SK-N-SH treated with all-trans-retinoic acid at 6 μM for 48 hours (cell line): Measurements from ENCODE around the gene TNKS2.
"Not testable (repeated sequence)": the region's sequence is repeated elsewhere in the genome, so short reads cannot be mapped to it uniquely, and the experiment has no call there.

Experiments used
- ARNTL ChIP-seq: fragments of 450-650 bp; formaldehyde crosslinking; IDR thresholded peaks from 2 replicates; pipeline ENCODE4 v1.5.0; 2020; ENCODE audit warnings: low read depth, mild to moderate bottlenecking, moderate library complexity, borderline replicate concordance
- ESRRG ChIP-seq: fragments of 250-450 bp; sonication (Bioruptor Pico); IDR thresholded peaks from 2 replicates; pipeline ENCODE4 v1.6.1; 2021; ENCODE audit warnings: mild to moderate bottlenecking
- GLIS3 ChIP-seq: fragments of 250-450 bp; sonication (Bioruptor Pico); IDR thresholded peaks from 2 replicates; pipeline ENCODE4 v1.5.0; 2020; ENCODE audit warnings: mild to moderate bottlenecking, moderate library complexity
- OSR1 ChIP-seq: fragments of 250-450 bp; sonication (Bioruptor Pico); IDR thresholded peaks from 2 replicates; pipeline ENCODE4 v1.8.0; 2022; ENCODE audit warnings: moderate library complexity, mild to moderate bottlenecking, inconsistent platforms
- RARB ChIP-seq: fragments of 250-450 bp; sonication (Bioruptor Pico); IDR thresholded peaks from 2 replicates; pipeline ENCODE4 v1.8.0; 2021; ENCODE audit warnings: mild to moderate bottlenecking, moderate library complexity
- ZFP3 ChIP-seq: fragments of 250-450 bp; sonication (Bioruptor Pico); IDR thresholded peaks from 2 replicates; pipeline ENCODE4 v1.5.0; 2020; ENCODE audit warnings: mild to moderate bottlenecking, moderate library complexity
- ZNF565 ChIP-seq: fragments of 450-650 bp; formaldehyde crosslinking; conservative IDR thresholded peaks from 2 replicates; pipeline ENCODE4 v1.5.0; 2020; ENCODE audit warnings: low read depth, mild to moderate bottlenecking, moderate library complexity
- ZNF70 ChIP-seq: fragments of 450-650 bp; formaldehyde crosslinking; IDR thresholded peaks from 2 replicates; pipeline ENCODE4 v1.5.0; 2020; ENCODE audit warnings: mild to moderate bottlenecking, moderate library complexity
- TF ChIP-seq, protein P1 (sequence below): fragments of 250-450 bp; sonication (Bioruptor Pico); IDR thresholded peaks from 2 replicates; pipeline ENCODE4 v1.8.0; 2021; ENCODE audit warnings: low read depth, mild to moderate bottlenecking, moderate library complexity, borderline replicate concordance
- TF ChIP-seq, protein P2 (sequence below): fragments of 250-450 bp; sonication (Bioruptor Pico); IDR thresholded peaks from 2 replicates; pipeline ENCODE4 v1.5.1; 2021; ENCODE audit warnings: mild to moderate bottlenecking, moderate library complexity
- TF ChIP-seq, protein P3 (sequence below): fragments of 250-450 bp; sonication (Bioruptor Pico); IDR thresholded peaks from 2 replicates; pipeline ENCODE4 v1.8.0; 2020; ENCODE audit warnings: mild to moderate bottlenecking, moderate library complexity, borderline replicate concordance

DNA sequence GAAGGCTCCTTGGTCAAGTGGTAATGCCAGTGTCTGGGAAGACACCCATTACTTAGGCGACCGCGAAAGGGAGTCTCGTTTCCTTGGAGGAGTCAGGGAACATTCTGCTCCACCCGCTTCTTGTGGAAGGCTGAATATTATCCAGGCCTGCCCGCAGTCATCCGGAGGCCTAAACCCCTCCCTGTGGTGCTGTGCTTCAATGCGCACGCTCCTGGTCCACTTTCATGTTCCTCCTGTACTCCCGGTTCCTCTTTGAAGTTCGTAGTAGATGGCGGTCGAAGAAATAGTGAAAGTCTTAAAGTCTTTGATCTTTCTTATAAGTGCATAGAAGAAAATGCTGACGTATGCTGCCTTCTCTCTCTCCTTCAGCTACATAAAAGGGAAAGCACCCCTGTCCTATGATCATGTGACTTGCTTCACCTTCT, 96.0 kb downstream of the TNKS2 start:
- not testable (repeated sequence) for TF ChIP-seq ZNF565 (CRISPR knock-in tag); RARB (CRISPR knock-in tag); ESRRG (CRISPR knock-in tag); ARNTL; OSR1; GLIS3 (CRISPR knock-in tag); ZFP3 (CRISPR knock-in tag); ZNF70 (CRISPR knock-in tag)
- TF ChIP-seq, protein P1, sequence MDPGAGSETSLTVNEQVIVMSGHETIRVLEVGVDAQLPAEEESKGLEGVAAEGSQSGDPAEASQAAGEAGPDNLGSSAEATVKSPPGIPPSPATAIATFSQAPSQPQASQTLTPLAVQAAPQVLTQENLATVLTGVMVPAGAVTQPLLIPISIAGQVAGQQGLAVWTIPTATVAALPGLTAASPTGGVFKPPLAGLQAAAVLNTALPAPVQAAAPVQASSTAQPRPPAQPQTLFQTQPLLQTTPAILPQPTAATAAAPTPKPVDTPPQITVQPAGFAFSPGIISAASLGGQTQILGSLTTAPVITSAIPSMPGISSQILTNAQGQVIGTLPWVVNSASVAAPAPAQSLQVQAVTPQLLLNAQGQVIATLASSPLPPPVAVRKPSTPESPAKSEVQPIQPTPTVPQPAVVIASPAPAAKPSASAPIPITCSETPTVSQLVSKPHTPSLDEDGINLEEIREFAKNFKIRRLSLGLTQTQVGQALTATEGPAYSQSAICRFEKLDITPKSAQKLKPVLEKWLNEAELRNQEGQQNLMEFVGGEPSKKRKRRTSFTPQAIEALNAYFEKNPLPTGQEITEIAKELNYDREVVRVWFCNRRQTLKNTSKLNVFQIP (CRISPR knock-in tag) = not testable (repeated sequence)
- TF ChIP-seq, protein P2, sequence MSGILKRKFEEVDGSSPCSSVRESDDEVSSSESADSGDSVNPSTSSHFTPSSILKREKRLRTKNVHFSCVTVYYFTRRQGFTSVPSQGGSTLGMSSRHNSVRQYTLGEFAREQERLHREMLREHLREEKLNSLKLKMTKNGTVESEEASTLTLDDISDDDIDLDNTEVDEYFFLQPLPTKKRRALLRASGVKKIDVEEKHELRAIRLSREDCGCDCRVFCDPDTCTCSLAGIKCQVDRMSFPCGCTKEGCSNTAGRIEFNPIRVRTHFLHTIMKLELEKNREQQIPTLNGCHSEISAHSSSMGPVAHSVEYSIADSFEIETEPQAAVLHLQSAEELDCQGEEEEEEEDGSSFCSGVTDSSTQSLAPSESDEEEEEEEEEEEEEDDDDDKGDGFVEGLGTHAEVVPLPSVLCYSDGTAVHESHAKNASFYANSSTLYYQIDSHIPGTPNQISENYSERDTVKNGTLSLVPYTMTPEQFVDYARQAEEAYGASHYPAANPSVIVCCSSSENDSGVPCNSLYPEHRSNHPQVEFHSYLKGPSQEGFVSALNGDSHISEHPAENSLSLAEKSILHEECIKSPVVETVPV (CRISPR knock-in tag) = not testable (repeated sequence)
- TF ChIP-seq, protein P3, sequence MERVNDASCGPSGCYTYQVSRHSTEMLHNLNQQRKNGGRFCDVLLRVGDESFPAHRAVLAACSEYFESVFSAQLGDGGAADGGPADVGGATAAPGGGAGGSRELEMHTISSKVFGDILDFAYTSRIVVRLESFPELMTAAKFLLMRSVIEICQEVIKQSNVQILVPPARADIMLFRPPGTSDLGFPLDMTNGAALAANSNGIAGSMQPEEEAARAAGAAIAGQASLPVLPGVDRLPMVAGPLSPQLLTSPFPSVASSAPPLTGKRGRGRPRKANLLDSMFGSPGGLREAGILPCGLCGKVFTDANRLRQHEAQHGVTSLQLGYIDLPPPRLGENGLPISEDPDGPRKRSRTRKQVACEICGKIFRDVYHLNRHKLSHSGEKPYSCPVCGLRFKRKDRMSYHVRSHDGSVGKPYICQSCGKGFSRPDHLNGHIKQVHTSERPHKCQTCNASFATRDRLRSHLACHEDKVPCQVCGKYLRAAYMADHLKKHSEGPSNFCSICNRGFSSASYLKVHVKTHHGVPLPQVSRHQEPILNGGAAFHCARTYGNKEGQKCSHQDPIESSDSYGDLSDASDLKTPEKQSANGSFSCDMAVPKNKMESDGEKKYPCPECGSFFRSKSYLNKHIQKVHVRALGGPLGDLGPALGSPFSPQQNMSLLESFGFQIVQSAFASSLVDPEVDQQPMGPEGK (CRISPR knock-in tag) = not testable (repeated sequence)
